HCT116 (cell line): ENCODE measurements around the gene PRDM11.

Experiments
- EZH2 ChIP-seq: fragments of 200-600 bp; sonication (generic); IDR thresholded peaks from 2 replicates; pipeline ENCODE4 v1.6.1; 2017; ENCODE audit warnings: antibody characterized with exemption, mixed run types
- EZH2phosphoT487 ChIP-seq: fragments of 200-600 bp; IDR thresholded peaks from 2 replicates; pipeline ENCODE4 v1.6.1; 2018; ENCODE audit warnings: antibody characterized with exemption, borderline replicate concordance
- JUND ChIP-seq: IDR thresholded peaks from 2 replicates; pipeline ENCODE4 v1.6.1; 2012
- POLR2A ChIP-seq: IDR thresholded peaks from 2 replicates; pipeline ENCODE4 v1.7.0; 2011; ENCODE audit warnings: borderline replicate concordance; ENCODE audit not compliant: insufficient read depth, insufficient read length; ENCODE audit errors: extremely low read depth
- POLR2AphosphoS5 ChIP-seq: IDR thresholded peaks from 2 replicates; pipeline ENCODE4 v1.6.1; 2011; ENCODE audit warnings: mild to moderate bottlenecking, low read depth, low read length, moderate library complexity
- SIN3A ChIP-seq: IDR thresholded peaks from 2 replicates; pipeline ENCODE4 v1.6.1; 2012; ENCODE audit warnings: low read depth
- SP1 ChIP-seq: IDR thresholded peaks from 2 replicates; pipeline ENCODE4 v1.6.1; 2012; ENCODE audit warnings: low read depth
- ZFX ChIP-seq: fragments of 450-650 bp; IDR thresholded peaks from 2 replicates; pipeline ENCODE4 v1.6.1; 2017
- ZNF274 ChIP-seq: fragments of 200-500 bp; sonication (Bioruptor generic); IDR thresholded peaks from 2 replicates; pipeline ENCODE4 v1.6.1; 2014; ENCODE audit warnings: mild to moderate bottlenecking, low read depth, low read length, inconsistent platforms
- TF ChIP-seq, protein P1 (sequence below): IDR thresholded peaks from 2 replicates; pipeline ENCODE4 v1.6.1; 2012; ENCODE audit warnings: low read depth
- TF ChIP-seq, protein P2 (sequence below), 3 experiments: fragments of 200-600 bp in 1 of 3; sonication (generic) in 1 of 3; IDR thresholded peaks in 2 of 3; conservative IDR thresholded peaks in 1 of 3; 2 replicates each; pipeline ENCODE4 v1.5.1; 2012 to 2017; ENCODE audit warnings: low read depth in 2 of 3, low read length in 2 of 3, antibody characterized with exemption in 1 of 3, borderline replicate concordance in 1 of 3, control low read depth in 1 of 3, mild to moderate bottlenecking in 1 of 3, mixed read lengths in 1 of 3, mixed run types in 1 of 3, moderate library complexity in 1 of 3; ENCODE audit not compliant: insufficient read depth in 1 of 3
- TF ChIP-seq, protein P3 (sequence below): IDR thresholded peaks from 2 replicates; pipeline ENCODE4 v1.6.1; 2012
- TF ChIP-seq, protein P4 (sequence below): IDR thresholded peaks from 2 replicates; pipeline ENCODE4 v1.6.1; 2012

DNA sequence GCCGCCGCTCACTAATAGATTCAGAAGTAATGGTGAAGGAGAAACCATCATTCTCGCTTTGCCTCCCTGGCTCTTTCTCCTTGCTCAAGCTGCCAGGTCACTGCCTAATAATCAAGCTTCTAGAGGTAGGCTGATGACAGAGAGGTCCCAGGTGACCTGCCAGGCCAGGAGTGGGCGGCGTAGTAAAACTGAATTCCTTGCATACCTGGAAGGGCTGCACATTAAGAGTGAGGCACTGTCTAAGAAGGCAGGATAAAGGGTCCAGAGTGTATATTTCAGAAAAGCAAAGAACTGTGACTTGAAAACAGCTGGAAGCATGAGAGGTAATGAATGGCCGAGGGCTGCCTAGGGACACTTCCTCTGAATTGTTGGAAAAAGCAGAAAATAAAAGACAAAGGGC lies 135.6 kb downstream of the PRDM11 start:
- TF ChIP-seq, protein P1, sequence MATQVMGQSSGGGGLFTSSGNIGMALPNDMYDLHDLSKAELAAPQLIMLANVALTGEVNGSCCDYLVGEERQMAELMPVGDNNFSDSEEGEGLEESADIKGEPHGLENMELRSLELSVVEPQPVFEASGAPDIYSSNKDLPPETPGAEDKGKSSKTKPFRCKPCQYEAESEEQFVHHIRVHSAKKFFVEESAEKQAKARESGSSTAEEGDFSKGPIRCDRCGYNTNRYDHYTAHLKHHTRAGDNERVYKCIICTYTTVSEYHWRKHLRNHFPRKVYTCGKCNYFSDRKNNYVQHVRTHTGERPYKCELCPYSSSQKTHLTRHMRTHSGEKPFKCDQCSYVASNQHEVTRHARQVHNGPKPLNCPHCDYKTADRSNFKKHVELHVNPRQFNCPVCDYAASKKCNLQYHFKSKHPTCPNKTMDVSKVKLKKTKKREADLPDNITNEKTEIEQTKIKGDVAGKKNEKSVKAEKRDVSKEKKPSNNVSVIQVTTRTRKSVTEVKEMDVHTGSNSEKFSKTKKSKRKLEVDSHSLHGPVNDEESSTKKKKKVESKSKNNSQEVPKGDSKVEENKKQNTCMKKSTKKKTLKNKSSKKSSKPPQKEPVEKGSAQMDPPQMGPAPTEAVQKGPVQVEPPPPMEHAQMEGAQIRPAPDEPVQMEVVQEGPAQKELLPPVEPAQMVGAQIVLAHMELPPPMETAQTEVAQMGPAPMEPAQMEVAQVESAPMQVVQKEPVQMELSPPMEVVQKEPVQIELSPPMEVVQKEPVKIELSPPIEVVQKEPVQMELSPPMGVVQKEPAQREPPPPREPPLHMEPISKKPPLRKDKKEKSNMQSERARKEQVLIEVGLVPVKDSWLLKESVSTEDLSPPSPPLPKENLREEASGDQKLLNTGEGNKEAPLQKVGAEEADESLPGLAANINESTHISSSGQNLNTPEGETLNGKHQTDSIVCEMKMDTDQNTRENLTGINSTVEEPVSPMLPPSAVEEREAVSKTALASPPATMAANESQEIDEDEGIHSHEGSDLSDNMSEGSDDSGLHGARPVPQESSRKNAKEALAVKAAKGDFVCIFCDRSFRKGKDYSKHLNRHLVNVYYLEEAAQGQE: no peak
- TF ChIP-seq, protein P2, sequence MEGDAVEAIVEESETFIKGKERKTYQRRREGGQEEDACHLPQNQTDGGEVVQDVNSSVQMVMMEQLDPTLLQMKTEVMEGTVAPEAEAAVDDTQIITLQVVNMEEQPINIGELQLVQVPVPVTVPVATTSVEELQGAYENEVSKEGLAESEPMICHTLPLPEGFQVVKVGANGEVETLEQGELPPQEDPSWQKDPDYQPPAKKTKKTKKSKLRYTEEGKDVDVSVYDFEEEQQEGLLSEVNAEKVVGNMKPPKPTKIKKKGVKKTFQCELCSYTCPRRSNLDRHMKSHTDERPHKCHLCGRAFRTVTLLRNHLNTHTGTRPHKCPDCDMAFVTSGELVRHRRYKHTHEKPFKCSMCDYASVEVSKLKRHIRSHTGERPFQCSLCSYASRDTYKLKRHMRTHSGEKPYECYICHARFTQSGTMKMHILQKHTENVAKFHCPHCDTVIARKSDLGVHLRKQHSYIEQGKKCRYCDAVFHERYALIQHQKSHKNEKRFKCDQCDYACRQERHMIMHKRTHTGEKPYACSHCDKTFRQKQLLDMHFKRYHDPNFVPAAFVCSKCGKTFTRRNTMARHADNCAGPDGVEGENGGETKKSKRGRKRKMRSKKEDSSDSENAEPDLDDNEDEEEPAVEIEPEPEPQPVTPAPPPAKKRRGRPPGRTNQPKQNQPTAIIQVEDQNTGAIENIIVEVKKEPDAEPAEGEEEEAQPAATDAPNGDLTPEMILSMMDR (IDR thresholded peaks at IDR 0.05 in 2 of 3, conservative IDR thresholded peaks at IDR 0.05 in 1 of 3; ENCODE audit: borderline replicate concordance in 1 of 3, insufficient read depth in 1 of 3, low read depth in 2 of 3, low read length in 2 of 3): no peak
- TF ChIP-seq POLR2A (no peak), ZNF274 (no peak), EZH2 (no peak), EZH2phosphoT487 (no peak), ZFX (no peak), JUND (no peak), POLR2AphosphoS5 (no peak), SP1 (no peak), SIN3A (no peak)
- TF ChIP-seq, protein P3, sequence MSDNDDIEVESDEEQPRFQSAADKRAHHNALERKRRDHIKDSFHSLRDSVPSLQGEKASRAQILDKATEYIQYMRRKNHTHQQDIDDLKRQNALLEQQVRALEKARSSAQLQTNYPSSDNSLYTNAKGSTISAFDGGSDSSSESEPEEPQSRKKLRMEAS: no peak
- TF ChIP-seq, protein P4, sequence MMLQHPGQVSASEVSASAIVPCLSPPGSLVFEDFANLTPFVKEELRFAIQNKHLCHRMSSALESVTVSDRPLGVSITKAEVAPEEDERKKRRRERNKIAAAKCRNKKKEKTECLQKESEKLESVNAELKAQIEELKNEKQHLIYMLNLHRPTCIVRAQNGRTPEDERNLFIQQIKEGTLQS: no peak
